Activated T-cell treated with anti-CD3 and anti-CD28 coated beads, Interleukin-2, amount 50 U/mL, for 1 hour (primary cell): ENCODE results near the gene TUT1.
A peak's percentile ranks its signal among the peaks of the same experiment; 100 is the strongest.
"Not testable (repeated sequence)": the region's sequence is repeated elsewhere in the genome, so short reads cannot be mapped to it uniquely, and the experiment has no call there.

ENCODE experiments used
- DNase-seq: peaks from one replicate; pipeline ENCODE4 v3.0.0-alpha.2; 2020

The TUT1 gene

GRCh38 chr11:62555464-62556107, 35.7 kb downstream of the TUT1 start:
- peak; percentile 68 for DNase-seq

- DNase-seq, result no peak
These were observed 36.7 kb downstream of the TUT1 start for GRCh38 chr11:62554387-62555167.

- no peak for DNase-seq
These were observed 37.4 kb downstream of the TUT1 start for GRCh38 chr11:62553839-62554361.

- DNase-seq, result peak; percentile 73
These were observed 38.1 kb downstream of the TUT1 start for GRCh38 chr11:62553080-62553838.

- DNase-seq, result no peak
These were observed 38.7 kb downstream of the TUT1 start for GRCh38 chr11:62552485-62553079.

GRCh38 chr11:62550478-62550877, 40.8 kb downstream of the TUT1 start:
- DNase-seq, result not testable (repeated sequence)

- no peak for DNase-seq
These were observed 42.6 kb downstream of the TUT1 start for GRCh38 chr11:62548545-62549335.

- DNase-seq, result no peak
These were observed 43.5 kb downstream of the TUT1 start for GRCh38 chr11:62547691-62548281.

- no peak for DNase-seq
These were observed 44.2 kb downstream of the TUT1 start for GRCh38 chr11:62546929-62547625.

- peak; percentile 74 for DNase-seq
These were observed 44.9 kb downstream of the TUT1 start, which contains the start of gene AHNAK for GRCh38 chr11:62546244-62546928. Gene AHNAK, minus strand, starts transcription at chr11:62546806. Its CDS starts 10,708 bp downstream, at chr11:62536098.

GRCh38 chr11:62545437-62546243, 45.7 kb downstream of the TUT1 start:
- peak; percentile 76 for DNase-seq

- DNase-seq, result peak; percentile 45
These were observed 46.5 kb downstream of the TUT1 start for GRCh38 chr11:62544581-62545436.

- no peak for DNase-seq
These were observed 47.5 kb downstream of the TUT1 start for GRCh38 chr11:62543680-62544444.

- DNase-seq, result peak; percentile 78
These were observed 48.4 kb downstream of the TUT1 start for GRCh38 chr11:62542750-62543567.

- no peak for DNase-seq
These were observed 49.1 kb downstream of the TUT1 start for GRCh38 chr11:62542111-62542745.
